Progenitor cell of endocrine pancreas (in vitro differentiated cells): ENCODE results near the gene CFAP100. TPM values are rescaled to one million over a fixed set of nuclear protein-coding genes. Genes with fewer than 3 reads are reported as not detected.

Experiments used
- DNase-seq: peaks from one replicate; pipeline ENCODE4 v3.0.0; 2021; ENCODE audit warnings: low spot score; ENCODE audit not compliant: unreplicated experiment
- H3K27ac Mint-ChIP-seq: 2 replicates; pipeline ENCODE4 v1.8.0; 2021; ENCODE audit warnings: mild to moderate bottlenecking, moderate library complexity, mixed read lengths
- H3K27me3 Mint-ChIP-seq: 2 replicates; pipeline ENCODE4 v1.8.0; 2021; ENCODE audit warnings: mixed read lengths
- H3K36me3 Mint-ChIP-seq: 2 replicates; pipeline ENCODE4 v1.8.0; 2022; ENCODE audit warnings: mixed read lengths; ENCODE audit not compliant: insufficient read depth
- H3K4me1 Mint-ChIP-seq: 2 replicates; pipeline ENCODE4 v1.8.0; 2021; ENCODE audit warnings: low read depth, mixed read lengths
- H3K4me3 Mint-ChIP-seq: 2 replicates; pipeline ENCODE4 v1.8.0; 2021; ENCODE audit warnings: low read depth, mild to moderate bottlenecking, moderate library complexity, mixed read lengths
- H3K9me3 Mint-ChIP-seq: 2 replicates; pipeline ENCODE4 v1.8.0; 2021; ENCODE audit warnings: low read depth, mixed read lengths
- CTCF ChIP-seq: fragments of 200-600 bp; sonication (generic); IDR thresholded peaks from one replicate; pipeline ENCODE4 v1.5.0; 2021; ENCODE audit warnings: antibody characterized with exemption, mild to moderate bottlenecking; ENCODE audit not compliant: unreplicated experiment
- total RNA-seq: library from RNA; stranded (reverse); gene quantifications from 2 replicates; pipeline ENCODE4 v1.2.1, GENCODE V29; 2021

The CFAP100 gene
- total RNA-seq, 1 donor from 2014 or later = 0.79 TPM

- Mint-ChIP-seq H3K27me3 (no peaks in the 10 kb centered on the region), H3K9me3 (no peaks in the 10 kb centered on the region), H3K4me3 (no peak overlapping the region), H3K27ac (no peak overlapping the region), H3K4me1 (peaks cover 10% of the 10 kb centered on the region), H3K36me3 (peaks cover 9% of the 10 kb centered on the region)
- TF ChIP-seq CTCF = no peak
- no peak for DNase-seq
Measured at GRCh38 chr3:126449621-126450051, 54.9 kb downstream of the CFAP100 start.

GRCh38 chr3:126450219-126450618, 55.5 kb downstream of the CFAP100 start:
- TF ChIP-seq CTCF = no peak
- Mint-ChIP-seq H3K4me3 (no peak overlapping the region), H3K9me3 (no peaks in the 10 kb centered on the region), H3K27ac (no peak overlapping the region), H3K36me3 (peaks cover 10% of the 10 kb centered on the region), H3K4me1 (peaks cover 10% of the 10 kb centered on the region), H3K27me3 (no peaks in the 10 kb centered on the region)
- DNase-seq = no peak

- Mint-ChIP-seq H3K27ac (no peak overlapping the region), H3K4me1 (peaks cover 5% of the 10 kb centered on the region), H3K36me3 (peaks cover 12% of the 10 kb centered on the region), H3K27me3 (no peaks in the 10 kb centered on the region), H3K4me3 (no peak overlapping the region), H3K9me3 (no peaks in the 10 kb centered on the region)
- no peak for DNase-seq
- no peak for TF ChIP-seq CTCF
Measured at GRCh38 chr3:126450744-126451143, 56.0 kb downstream of the CFAP100 start.

- Mint-ChIP-seq H3K36me3 (peaks cover 10% of the 10 kb centered on the region), H3K27ac (no peak overlapping the region), H3K9me3 (no peaks in the 10 kb centered on the region), H3K4me3 (no peak overlapping the region), H3K27me3 (no peaks in the 10 kb centered on the region), H3K4me1 (no peaks in the 10 kb centered on the region)
- no peak for DNase-seq
- no peak for TF ChIP-seq CTCF
Measured at GRCh38 chr3:126451511-126451910, 56.8 kb downstream of the CFAP100 start.

GRCh38 chr3:126452213-126452612, 57.5 kb downstream of the CFAP100 start:
- no peak for DNase-seq
- no peaks in the 10 kb centered on the region for H3K4me1 Mint-ChIP-seq
- H3K4me3 Mint-ChIP-seq = no peak overlapping the region
- H3K27me3 Mint-ChIP-seq = no peaks in the 10 kb centered on the region
- no peak for TF ChIP-seq CTCF
- peaks cover 12% of the 10 kb centered on the region for H3K36me3 Mint-ChIP-seq
- no peak overlapping the region for H3K27ac Mint-ChIP-seq
- no peaks in the 10 kb centered on the region for H3K9me3 Mint-ChIP-seq
